Measurements from ENCODE around the gene MAP2K1.

- TF ChIP-seq, protein P1, sequence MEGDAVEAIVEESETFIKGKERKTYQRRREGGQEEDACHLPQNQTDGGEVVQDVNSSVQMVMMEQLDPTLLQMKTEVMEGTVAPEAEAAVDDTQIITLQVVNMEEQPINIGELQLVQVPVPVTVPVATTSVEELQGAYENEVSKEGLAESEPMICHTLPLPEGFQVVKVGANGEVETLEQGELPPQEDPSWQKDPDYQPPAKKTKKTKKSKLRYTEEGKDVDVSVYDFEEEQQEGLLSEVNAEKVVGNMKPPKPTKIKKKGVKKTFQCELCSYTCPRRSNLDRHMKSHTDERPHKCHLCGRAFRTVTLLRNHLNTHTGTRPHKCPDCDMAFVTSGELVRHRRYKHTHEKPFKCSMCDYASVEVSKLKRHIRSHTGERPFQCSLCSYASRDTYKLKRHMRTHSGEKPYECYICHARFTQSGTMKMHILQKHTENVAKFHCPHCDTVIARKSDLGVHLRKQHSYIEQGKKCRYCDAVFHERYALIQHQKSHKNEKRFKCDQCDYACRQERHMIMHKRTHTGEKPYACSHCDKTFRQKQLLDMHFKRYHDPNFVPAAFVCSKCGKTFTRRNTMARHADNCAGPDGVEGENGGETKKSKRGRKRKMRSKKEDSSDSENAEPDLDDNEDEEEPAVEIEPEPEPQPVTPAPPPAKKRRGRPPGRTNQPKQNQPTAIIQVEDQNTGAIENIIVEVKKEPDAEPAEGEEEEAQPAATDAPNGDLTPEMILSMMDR (IDR thresholded peaks at IDR 0.05), result peak in 4 of 6 experiments; percentile 11 to 44 (median 32)
- no peak for TF ChIP-seq POLR2A (IDR thresholded peaks at IDR 0.05)
These were observed 112.0 kb downstream of the MAP2K1 start for GRCh38 chr15:66498501-66499386.
